IMR-90 (cell line): Measurements from ENCODE around the gene PTPRU. TPM values are rescaled to one million over a fixed set of nuclear protein-coding genes. Genes with fewer than 3 reads are reported as not detected.

Experiments
- ATAC-seq: fragments of 200-7000 bp; cut with Tn5 transposase; 2 replicates; pipeline ENCODE4 v1.9.1; 2020; ENCODE audit warnings: low read depth, mild to moderate bottlenecking, moderate library complexity
- BruUV-seq: library from RNA; stranded (reverse); fragments of 400-500 nt; replicated peaks from 2 replicates; lab custom pipeline; 2021; lab: Mats Ljungman, UMichigan
- CTCF ChIA-PET: fragments of 300-600 bp; formaldehyde crosslinking; extraction: SDS; loops from one replicate; lab custom pipeline; 2021; ENCODE audit warnings: antibody characterized with exemption; lab: Yijun Ruan, JAX
- POLR2A ChIA-PET: fragments of 300-600 bp; sonication (Branson Sonifier 250); formaldehyde crosslinking; loops from one replicate; lab custom pipeline; 2022; ENCODE audit warnings: antibody characterized with exemption; ENCODE audit not compliant: unreplicated experiment; lab: Charles Lee
- DNase-seq: peaks from one replicate; pipeline ENCODE4 v3.0.0; 2013
- H2AFZ ChIP-seq: replicated peaks from 2 replicates; pipeline ENCODE3; 2013; ENCODE audit warnings: low read length, mild to moderate bottlenecking; ENCODE audit not compliant: poor library complexity
- H2AK5ac ChIP-seq: 2 replicates; pipeline ENCODE4 v1.6.1; 2013; ENCODE audit warnings: low read depth, low read length, inconsistent platforms
- H2AK9ac ChIP-seq: replicated peaks from 2 replicates; pipeline ENCODE3; 2013; ENCODE audit warnings: mild to moderate bottlenecking, low read depth, low read length, moderate library complexity; ENCODE audit not compliant: poor library complexity
- H2BK120ac ChIP-seq: 2 replicates; pipeline ENCODE4 v1.6.1; 2013; ENCODE audit warnings: low read depth, low read length, inconsistent platforms
- H2BK15ac ChIP-seq: 3 replicates; pipeline ENCODE4 v1.6.1; 2013; ENCODE audit warnings: low read depth, low read length, inconsistent platforms
- H2BK20ac ChIP-seq: 2 replicates; pipeline ENCODE4 v1.6.1; 2013; ENCODE audit warnings: low read depth, mild to moderate bottlenecking, inconsistent platforms, low read length, moderate library complexity
- H2BK5ac ChIP-seq: 2 replicates; pipeline ENCODE4 v1.6.1; 2013; ENCODE audit warnings: mild to moderate bottlenecking, low read depth, low read length, inconsistent platforms; ENCODE audit not compliant: poor library complexity, severe bottlenecking
- H3K14ac ChIP-seq: replicated peaks from 2 replicates; pipeline ENCODE4 v1.6.1; 2013; ENCODE audit warnings: low read depth, low read length, inconsistent platforms
- H3K18ac ChIP-seq: 2 replicates; pipeline ENCODE4 v1.6.1; 2013; ENCODE audit warnings: low read depth, low read length, control low read depth
- H3K23ac ChIP-seq: 2 replicates; pipeline ENCODE4 v1.6.1; 2013; ENCODE audit warnings: low read depth, low read length, inconsistent platforms
- H3K27ac ChIP-seq: 2 replicates; pipeline ENCODE4 v1.5.1; 2013; ENCODE audit warnings: mild to moderate bottlenecking, control low read depth, low read length; ENCODE audit not compliant: insufficient read depth
- H3K27me3 ChIP-seq: 2 replicates; pipeline ENCODE4 v1.6.1; 2013; ENCODE audit warnings: low read length; ENCODE audit not compliant: control insufficient read depth, insufficient read depth
- H3K36me3 ChIP-seq: 2 replicates; pipeline ENCODE4 v1.6.1; 2013; ENCODE audit warnings: low read length, mixed read lengths; ENCODE audit not compliant: control insufficient read depth, insufficient read depth
- H3K4ac ChIP-seq: 2 replicates; pipeline ENCODE4 v1.6.1; 2013; ENCODE audit warnings: low read depth, low read length, inconsistent platforms
- H3K4me1 ChIP-seq: 2 replicates; pipeline ENCODE4 v1.6.1; 2013; ENCODE audit warnings: low read length, mixed read lengths; ENCODE audit not compliant: control insufficient read depth, insufficient read depth
- H3K4me2 ChIP-seq: 2 replicates; pipeline ENCODE4 v1.6.1; 2013; ENCODE audit warnings: low read depth, mild to moderate bottlenecking, control low read depth, low read length, moderate library complexity
- H3K4me3 ChIP-seq: 2 replicates; pipeline ENCODE4 v1.5.1; 2013; ENCODE audit warnings: low read depth, mild to moderate bottlenecking, control low read depth, low read length, moderate library complexity; ENCODE audit not compliant: insufficient read depth
- H3K56ac ChIP-seq: 2 replicates; pipeline ENCODE4 v1.6.1; 2013; ENCODE audit warnings: low read length, inconsistent platforms; ENCODE audit not compliant: insufficient read depth; ENCODE audit errors: extremely low read depth
- H3K79me1 ChIP-seq, 2 experiments: 2 replicates each; pipeline ENCODE4 v1.6.1; 2013; ENCODE audit warnings: low read length in 2 of 2, inconsistent platforms in 1 of 2, low read depth in 1 of 2
- H3K9ac ChIP-seq: 2 replicates; pipeline ENCODE4 v1.6.1; 2013; ENCODE audit warnings: low read depth, low read length, control low read depth
- H3K9me1 ChIP-seq: 2 replicates; pipeline ENCODE4 v1.6.1; 2013; ENCODE audit warnings: low read length, inconsistent platforms; ENCODE audit not compliant: insufficient read depth
- H3K9me3 ChIP-seq: 2 replicates; pipeline ENCODE4 v1.6.1; 2013; ENCODE audit warnings: low read length; ENCODE audit not compliant: control insufficient read depth, insufficient read depth
- H4K20me1 ChIP-seq: 2 replicates; pipeline ENCODE4 v1.6.1; 2013; ENCODE audit warnings: low read length, inconsistent platforms; ENCODE audit not compliant: insufficient read depth
- H4K5ac ChIP-seq: 2 replicates; pipeline ENCODE4 v1.6.1; 2013; ENCODE audit warnings: mild to moderate bottlenecking, low read depth, low read length, control low read depth
- H4K8ac ChIP-seq, 2 experiments: 2 replicates each; pipeline ENCODE4 v1.6.1; 2013; ENCODE audit warnings: low read depth in 2 of 2, low read length in 2 of 2, control low read depth in 1 of 2, inconsistent platforms in 1 of 2
- H4K91ac ChIP-seq: 2 replicates; pipeline ENCODE4 v1.6.1; 2013; ENCODE audit warnings: low read depth, low read length, inconsistent platforms; ENCODE audit not compliant: insufficient read depth
- FOS ChIP-seq: fragments of 150-350 bp; IDR thresholded peaks from 2 replicates; pipeline ENCODE4 v1.6.1; 2016; ENCODE audit warnings: low read depth, low read length
- MAZ ChIP-seq: IDR thresholded peaks from 2 replicates; pipeline ENCODE4 v1.6.1; 2012; ENCODE audit warnings: low read depth, mild to moderate bottlenecking, low read length, improper control_type of control experiment, moderate library complexity, borderline replicate concordance
- WGBS, 2 experiments: methylation state at CpG; one replicate each; pipeline versions ENCODE4 v1.1.5 to v1.1.7; 2013; ENCODE audit warnings: missing lambda C conversion rate in 2 of 2; ENCODE audit not compliant: insufficient read length in 1 of 2; ENCODE audit errors: extremely low coverage in 2 of 2; 5-methylcytosine and 5-hydroxymethylcytosine counted together
- dilution Hi-C: fragments of 300-500 bp; cut with HindIII; formaldehyde crosslinking; loops from one replicate; pipeline ENCODE4 v1.14.3; 2018; ENCODE audit warnings: low sequenced_read_pairs; ENCODE audit not compliant: unreplicated experiment
- in situ Hi-C: fragments of 300-500 bp; cut with MboI; formaldehyde crosslinking; loops from 3 replicates; pipeline ENCODE4 v1.14.3; 2019; ENCODE audit warnings: low sequenced_read_pairs, inconsistent platforms, mixed read lengths
- intact Hi-C: fragments of 100-400 bp; cut with micrococcal nuclease; formaldehyde crosslinking; loops from 2 replicates; pipeline ENCODE4 v1.10.0; 2022
- polyA plus RNA-seq, 3 experiments: library from polyadenylated mRNA; depleted of rRNA; stranded (reverse); fragments of >200 nt; gene quantifications; 2 replicates each; pipeline ENCODE4 v1.2.3, GENCODE V29; 2012; ENCODE audit warnings: low replicate concordance in 1 of 3
- total RNA-seq: library from RNA; depleted of rRNA; stranded (reverse); fragments of >200 nt; gene quantifications from 2 replicates; pipeline ENCODE4 v1.2.3, GENCODE V29; 2012

The PTPRU gene
- total and polyA plus RNA-seq, 2 of the 4 experiments (the other 2 are of a cell fraction): 7.0 to 10.7 TPM

DNA sequence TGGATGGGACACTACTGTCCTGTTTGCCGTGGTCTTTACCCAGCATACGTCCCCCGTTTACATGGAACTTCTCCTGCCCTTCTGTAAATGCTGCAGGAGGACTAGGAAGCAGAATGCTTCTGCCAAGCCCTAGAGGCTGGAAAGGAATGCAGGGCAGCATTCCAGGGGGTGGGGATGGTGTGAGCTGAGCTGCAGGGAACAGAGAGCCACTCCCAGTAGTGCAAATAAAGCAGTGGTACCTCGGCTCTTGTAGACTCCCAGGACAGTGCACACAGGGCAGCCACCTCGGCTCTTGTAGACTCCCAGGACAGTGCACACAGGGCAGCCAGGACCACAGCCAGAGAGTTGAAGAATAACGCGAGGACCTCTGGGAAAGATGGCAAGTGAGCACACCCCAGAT lies 35.4 kb downstream of the PTPRU start:
- no peak overlapping the region; the same call in 1 of the 2 replicates for H2AK5ac ChIP-seq
- H3K27ac ChIP-seq: peak overlapping the region; percentile 10; the same call in 1 of the 2 replicates
- H2AFZ ChIP-seq: peak overlapping the region; percentile 84
- H3K36me3 ChIP-seq: no peaks in the 10 kb centered on the region
- in situ Hi-C loops: no loop called here
- H2AK9ac ChIP-seq: peak overlapping the region; percentile 53
- no peak overlapping the region for H3K23ac ChIP-seq
- POLR2A ChIA-PET: no interaction called here
- H2BK20ac ChIP-seq: peak overlapping the region; percentile 86
- H3K18ac ChIP-seq: no peak overlapping the region
- ATAC-seq (peak; percentile 98), DNase-seq (peak; percentile 65)
- no peaks in the 10 kb centered on the region for H3K9me3 ChIP-seq
- dilution Hi-C loops: no loop called here
- no peak overlapping the region for H3K4me3 ChIP-seq
- no peak overlapping the region for H3K56ac ChIP-seq
- peak overlapping the region; percentile 23; the same call in 1 of the 2 replicates for H3K9ac ChIP-seq
- H4K8ac ChIP-seq: peak overlapping the region in 1 of 2 experiments; percentile 88
- H4K91ac ChIP-seq: peak overlapping the region; percentile 70
- no peak overlapping the region for H4K5ac ChIP-seq
- no peaks in the 10 kb centered on the region for H4K20me1 ChIP-seq
- no peak overlapping the region for H2BK15ac ChIP-seq
- no peaks in the 10 kb centered on the region for H3K27me3 ChIP-seq
- H3K4ac ChIP-seq: peak overlapping the region; percentile 81
- peaks cover 10% of the 10 kb centered on the region; the same call in 1 of the 2 replicates for H3K4me1 ChIP-seq
- H2BK120ac ChIP-seq: peak overlapping the region; percentile 83
- CTCF ChIA-PET: no interaction called here
- peak; percentile 99 for TF ChIP-seq MAZ
- no peak for TF ChIP-seq FOS
- intact Hi-C loops: no loop called here
- peak overlapping the region; percentile 42 for H3K4me2 ChIP-seq
- H3K9me1 ChIP-seq: no peaks in the 10 kb centered on the region; the same call in 1 of the 2 replicates
- H2BK5ac ChIP-seq: no peak overlapping the region
- no peaks in the 10 kb centered on the region for H3K79me1 ChIP-seq
- 7% methylated on average over 3 of the region's 7 CpGs; no CpG with 5 or more reads in 1 of the 2 experiments for WGBS, 2 experiments
- no peak overlapping the region for H3K14ac ChIP-seq
- BruUV-seq: no TSS peak
